Measurements from ENCODE around the gene MYG1.

The MYG1 gene, protein sequence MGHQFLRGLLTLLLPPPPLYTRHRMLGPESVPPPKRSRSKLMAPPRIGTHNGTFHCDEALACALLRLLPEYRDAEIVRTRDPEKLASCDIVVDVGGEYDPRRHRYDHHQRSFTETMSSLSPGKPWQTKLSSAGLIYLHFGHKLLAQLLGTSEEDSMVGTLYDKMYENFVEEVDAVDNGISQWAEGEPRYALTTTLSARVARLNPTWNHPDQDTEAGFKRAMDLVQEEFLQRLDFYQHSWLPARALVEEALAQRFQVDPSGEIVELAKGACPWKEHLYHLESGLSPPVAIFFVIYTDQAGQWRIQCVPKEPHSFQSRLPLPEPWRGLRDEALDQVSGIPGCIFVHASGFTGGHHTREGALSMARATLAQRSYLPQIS

GRCh38 chr12:53299454-53300180 is at the start of gene MYG1:
MYG1 (plus strand) TSS chr12:53299695; CDS start chr12:53299738, 43 bp downstream.
- DNase-seq, result peak; percentile 84

DNA sequence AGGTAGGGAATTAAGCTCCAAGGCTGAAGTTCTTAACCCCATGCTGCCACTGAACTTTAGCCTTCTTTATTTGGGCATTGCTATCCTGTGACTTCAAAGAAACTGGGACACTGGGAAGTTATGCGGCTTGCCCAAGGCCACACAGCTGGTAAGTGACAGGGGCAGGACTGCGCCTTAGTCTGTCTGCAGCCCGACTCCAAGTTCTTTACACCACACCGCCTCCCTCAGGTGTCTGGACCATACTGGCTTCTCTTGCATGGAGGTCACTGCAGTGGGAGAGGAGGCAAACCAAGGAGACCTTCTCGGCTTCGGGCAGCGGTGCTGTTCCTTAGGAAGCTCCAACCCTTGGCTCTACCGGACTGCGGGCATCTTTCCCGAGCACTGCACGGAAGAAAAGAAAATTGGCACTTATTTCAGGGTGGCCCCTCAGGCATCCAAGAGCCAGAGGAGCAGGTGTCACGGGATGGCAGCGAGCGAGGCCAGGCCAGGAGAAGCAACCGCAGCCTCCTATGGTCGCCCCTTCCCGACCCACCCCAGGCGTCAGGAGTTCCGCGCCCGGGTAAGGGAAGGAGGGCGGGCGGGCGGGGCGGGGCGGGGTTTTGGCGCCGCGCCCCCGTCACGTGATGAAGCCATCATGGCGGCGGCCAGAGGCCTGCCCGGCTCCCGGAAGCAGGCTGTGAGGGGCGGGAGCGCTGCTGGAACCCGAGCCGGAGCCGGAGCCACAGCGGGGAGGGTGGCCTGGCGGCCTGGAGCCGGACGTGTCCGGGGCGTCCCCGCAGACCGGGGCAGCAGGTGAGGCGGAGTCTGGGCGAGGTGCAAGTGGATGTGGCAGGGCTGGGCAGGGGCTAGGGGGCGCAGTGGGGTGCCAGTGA is 47.8 kb upstream of the MYG1 start:
- peak; percentile 71 for DNase-seq

DNA sequence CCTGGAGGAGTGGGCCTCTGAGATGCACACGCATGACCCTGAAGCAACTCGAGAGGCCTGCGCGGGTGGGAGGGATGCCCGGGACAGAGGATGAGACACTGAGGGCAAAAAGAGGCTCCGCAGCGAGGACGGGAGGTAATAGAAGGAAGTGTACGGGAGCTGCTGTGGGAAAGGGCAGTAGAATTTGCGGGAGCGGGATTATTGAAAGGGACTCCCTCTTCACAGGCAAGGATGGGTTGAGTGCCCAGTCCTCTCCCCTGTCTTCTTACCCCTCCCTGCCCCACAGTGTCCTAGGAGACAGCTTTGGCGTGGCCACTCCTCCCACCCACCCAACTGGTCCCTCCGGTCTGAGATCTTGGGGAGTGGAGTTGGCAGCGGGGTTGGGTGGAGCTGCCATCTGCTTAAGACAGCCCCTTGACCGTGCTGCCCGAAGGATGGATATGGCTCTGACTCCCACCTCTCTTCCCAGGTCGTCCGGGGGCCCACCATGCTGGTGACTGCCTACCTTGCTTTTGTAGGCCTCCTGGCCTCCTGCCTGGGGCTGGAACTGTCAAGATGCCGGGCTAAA is 47.1 kb upstream of the MYG1 start:
- DNase-seq, result no peak

- no peak for DNase-seq
Measured at GRCh38 chr12:53253298-53253697, 46.2 kb upstream of the MYG1 start.

- no peak for DNase-seq
Measured at GRCh38 chr12:53254816-53255545, 44.5 kb upstream of the MYG1 start.

- DNase-seq, result no peak
Measured at GRCh38 chr12:53255996-53256395, 43.5 kb upstream of the MYG1 start.

DNA sequence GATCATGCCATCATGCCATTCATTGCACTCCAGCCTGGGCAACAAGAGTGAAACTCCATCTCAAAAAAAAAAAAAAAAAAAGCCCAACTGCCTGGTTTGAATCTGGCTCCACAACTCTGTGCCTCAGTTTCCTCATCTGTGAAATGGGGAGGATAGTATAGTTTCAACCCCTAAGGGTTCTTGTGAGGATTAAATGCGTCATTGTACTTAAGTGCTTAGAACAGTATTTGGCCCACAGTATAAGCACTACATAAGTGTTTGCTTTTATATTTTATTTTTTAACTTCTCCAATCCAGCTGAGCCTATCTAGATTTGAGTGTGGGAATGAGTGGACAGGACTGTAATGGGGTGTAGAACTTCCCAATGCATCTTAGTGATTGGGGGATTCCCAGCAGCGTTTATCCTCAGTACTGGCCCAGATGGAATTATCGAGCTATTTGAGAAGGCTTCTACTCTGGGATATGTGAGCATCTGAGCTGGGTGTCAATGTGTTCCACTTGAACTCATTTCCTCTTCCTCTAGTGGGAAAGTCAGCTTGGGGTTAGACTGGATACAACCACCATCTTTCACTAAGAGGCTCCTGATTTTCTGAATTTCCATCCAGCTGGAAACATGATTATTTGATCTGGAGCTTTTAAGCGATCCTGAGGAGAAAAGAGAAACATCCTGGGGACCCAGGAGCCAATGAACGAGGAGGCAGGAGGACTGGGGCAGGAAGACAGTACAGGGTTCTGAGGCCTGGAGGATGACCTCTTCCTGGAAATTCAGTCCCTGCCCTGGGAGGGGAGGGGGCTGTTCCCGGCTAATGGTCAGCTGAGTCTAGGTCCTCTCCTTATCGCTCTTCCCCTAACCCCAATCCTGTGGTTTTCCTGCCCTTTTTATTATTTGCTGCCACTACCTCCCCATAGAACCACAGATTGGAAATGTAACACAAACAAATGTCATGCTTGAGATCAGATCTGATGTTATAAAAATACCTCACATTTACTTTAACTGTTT is 40.7 kb upstream of the MYG1 start:
- DNase-seq, result no peak

- DNase-seq, result no peak
Measured at GRCh38 chr12:53259891-53260290, 39.6 kb upstream of the MYG1 start.

DNA sequence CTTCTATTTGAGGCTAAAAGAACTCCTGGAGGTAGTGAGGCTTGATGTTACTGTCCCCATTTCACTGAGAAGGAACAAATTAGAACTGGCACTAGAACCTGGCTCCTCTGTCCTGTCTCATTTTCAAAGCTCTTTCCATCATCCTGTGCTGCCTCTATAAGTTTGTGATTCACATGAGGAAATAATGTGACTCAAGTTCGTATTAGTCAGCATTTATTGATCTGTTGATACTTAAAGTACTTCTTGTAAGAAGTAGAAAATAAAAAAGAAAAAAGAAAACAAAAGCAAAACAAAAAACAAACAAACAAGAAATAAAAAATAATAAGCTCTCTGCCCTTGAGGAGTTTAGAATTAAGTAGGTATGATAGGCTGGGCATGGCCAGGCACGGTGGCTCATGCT is 33.7 kb upstream of the MYG1 start:
- DNase-seq, result no peak

GRCh38 chr12:53267306-53267998 is 32.0 kb upstream of the MYG1 start:
- DNase-seq, result no peak

DNA sequence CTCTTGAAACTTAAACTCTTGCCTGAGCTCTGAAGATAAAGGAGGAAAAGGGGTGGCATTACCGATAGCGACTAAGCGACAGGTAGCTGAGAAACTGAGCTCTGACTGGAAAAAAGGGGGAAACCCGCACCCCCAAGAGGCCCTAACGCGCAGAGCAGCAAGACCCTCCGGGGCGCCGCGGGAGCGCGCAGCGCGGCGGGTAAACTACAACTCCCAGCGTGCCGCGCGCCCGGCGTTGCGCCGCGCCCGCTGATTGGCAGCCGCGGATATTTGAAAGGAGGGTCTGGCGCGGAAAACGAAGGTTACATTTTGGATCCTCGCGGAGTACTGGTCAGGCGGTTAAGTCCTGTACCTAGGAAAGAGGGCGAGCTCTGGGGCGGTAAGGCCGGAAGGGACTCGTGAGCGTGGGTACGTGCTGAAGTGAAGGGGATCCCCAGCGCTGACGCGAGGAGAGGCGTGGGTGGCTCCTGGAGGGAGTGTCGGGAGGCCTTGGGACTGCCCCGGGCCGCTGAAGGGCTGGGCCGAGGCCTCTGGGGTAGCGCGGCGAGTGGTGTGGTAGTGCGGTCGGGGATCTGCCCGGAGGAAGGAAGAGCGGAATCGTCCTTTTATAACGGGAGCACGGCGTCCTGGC is 31.4 kb upstream of the MYG1 start, which contains the start of gene ESPL1:
Gene ESPL1 (plus strand): TSS at position 301 of the 631 bp plus-strand sequence. CDS start 468 bp downstream, outside the sequence.
- peak; percentile 75 for DNase-seq

GRCh38 chr12:53268630-53269562 is 30.6 kb upstream of the MYG1 start:
- DNase-seq, result no peak

- DNase-seq, result no peak
Measured at GRCh38 chr12:53274445-53274844, 25.1 kb upstream of the MYG1 start.

DNA sequence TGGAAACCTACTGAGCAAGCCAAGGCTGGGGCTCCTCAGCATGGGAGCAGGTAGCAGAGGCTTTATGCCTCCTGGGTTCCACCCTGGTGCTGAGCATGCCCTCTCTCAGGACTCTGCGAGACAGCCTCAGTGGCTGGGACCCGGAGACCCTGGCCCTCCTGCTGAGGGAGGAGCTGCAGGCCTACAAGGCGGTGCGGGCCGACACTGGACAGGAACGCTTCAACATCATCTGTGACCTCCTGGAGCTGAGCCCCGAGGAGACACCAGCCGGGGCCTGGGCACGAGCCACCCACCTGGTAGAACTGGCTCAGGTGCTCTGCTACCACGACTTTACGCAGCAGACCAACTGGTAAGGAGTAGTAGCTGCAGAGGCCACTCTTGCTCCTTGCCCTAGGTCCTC is 23.0 kb upstream of the MYG1 start:
- no peak for DNase-seq

DNA sequence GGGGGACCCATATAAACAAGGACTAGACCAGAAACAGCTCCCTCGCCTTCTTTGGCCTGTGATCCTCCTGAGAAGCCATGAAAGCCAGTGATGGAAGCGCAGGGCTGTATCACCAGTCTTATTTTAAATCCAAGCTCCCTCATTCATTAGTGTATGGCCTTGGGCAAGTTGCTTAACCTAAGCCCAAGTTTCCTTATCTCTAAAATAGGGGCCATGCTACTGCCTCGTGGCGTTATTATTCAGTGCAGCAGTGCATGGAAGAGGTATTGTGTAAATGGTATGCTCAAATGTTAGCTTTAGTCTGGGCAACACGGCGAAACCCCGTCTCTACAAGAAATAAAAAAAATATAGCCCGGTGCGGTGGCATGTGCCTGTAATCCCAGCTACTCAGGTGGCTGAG is 21.5 kb upstream of the MYG1 start:
- no peak for DNase-seq

GRCh38 chr12:53279283-53279869 is 20.1 kb upstream of the MYG1 start:
- DNase-seq, result no peak

GRCh38 chr12:53279888-53280498 is 19.5 kb upstream of the MYG1 start:
- DNase-seq, result no peak

DNA sequence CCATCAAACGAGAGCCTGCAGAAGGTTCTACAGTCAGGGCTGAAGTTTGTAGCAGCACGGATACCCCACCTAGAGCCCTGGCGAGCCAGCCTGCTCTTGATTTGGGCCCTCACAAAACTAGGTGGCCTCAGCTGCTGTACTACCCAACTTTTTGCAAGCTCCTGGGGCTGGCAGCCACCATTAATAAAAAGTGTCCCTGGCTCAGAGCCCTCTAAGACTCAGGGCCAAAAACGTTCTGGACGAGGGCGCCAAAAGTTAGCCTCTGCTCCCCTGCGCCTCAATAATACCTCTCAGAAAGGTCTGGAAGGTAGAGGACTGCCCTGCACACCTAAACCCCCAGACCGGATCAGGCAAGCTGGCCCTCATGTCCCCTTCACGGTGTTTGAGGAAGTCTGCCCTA is 13.0 kb upstream of the MYG1 start:
- no peak for DNase-seq

All from fibroblast of skin of right quadriceps (primary cell).